ENCODE results near the gene CHST4.
A peak's percentile ranks its signal among the peaks of the same experiment; 100 is the strongest.
"Not testable (repeated sequence)": the region's sequence is repeated elsewhere in the genome, so short reads cannot be mapped to it uniquely, and the experiment has no call there.

Gene CHST4

DNA sequence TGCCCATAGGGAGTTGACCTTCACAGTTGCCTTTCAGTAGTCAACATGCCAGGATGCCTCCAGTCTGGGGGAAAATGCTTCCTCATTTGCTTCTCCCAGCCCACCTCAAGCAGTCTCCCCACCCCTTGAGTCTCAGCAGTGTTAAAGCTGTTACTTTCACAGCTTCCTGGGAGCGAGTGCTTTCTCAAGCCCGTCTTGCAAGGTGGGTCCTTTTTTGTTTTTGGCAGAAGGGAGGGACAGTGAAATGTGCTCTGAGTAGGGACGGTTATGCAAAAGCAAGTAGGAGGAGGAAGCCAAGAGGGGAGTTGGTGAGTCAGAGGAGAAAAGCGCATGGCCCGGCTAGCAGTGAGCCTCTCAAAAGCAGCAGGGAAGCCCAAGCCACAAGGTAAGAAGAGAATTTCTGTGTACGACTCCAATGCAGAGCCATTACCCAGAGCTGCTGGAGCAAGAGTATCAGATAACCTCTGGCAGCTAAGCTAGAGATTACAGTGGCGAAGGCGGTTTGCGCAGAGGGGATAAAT, at the start of gene CHST4:
CHST4 (plus strand) TSS at position 316 of the 521 bp plus-strand sequence. CDS start 10,252 bp downstream, outside the sequence.
- peak; percentile 8 for DNase-seq

DNA sequence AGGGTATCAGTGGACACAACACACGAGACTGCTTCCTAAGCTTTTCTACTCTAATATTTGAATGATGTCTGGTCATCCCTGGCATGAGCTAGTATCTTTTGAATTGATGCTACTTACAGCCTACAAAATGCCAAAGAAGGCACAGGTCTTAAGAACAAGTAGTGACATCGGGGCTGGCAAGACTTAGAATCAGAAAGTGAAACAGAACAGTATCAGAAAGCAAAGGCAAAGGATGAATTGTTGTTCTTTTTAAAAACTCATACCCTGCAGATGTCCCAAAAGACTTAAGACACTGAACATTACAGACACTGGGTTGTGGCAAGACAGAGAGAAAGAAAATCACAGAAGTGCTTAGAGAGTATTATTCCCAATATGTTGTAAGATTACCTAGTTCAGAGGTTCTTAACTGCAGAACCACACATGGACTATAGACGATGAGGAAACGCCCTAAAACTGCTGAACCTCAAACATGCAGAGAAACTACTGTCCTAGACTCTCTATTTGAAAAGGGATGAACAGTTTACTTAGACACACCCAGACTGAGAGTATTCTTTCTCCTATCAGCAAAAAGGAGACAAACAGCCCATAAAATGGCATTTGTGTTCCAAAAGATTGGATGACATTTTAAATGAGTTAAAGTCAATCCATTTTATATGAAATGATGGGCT, 49.6 kb upstream of the CHST4 start:
- DNase-seq = no peak

GRCh38 chr16:71479420-71479819, 46.8 kb upstream of the CHST4 start:
- DNase-seq = peak; percentile 90

- DNase-seq = no peak
Observed at GRCh38 chr16:71480956-71481355, 45.3 kb upstream of the CHST4 start.

- no peak for DNase-seq
Observed at GRCh38 chr16:71482569-71482968, 43.7 kb upstream of the CHST4 start.

DNA sequence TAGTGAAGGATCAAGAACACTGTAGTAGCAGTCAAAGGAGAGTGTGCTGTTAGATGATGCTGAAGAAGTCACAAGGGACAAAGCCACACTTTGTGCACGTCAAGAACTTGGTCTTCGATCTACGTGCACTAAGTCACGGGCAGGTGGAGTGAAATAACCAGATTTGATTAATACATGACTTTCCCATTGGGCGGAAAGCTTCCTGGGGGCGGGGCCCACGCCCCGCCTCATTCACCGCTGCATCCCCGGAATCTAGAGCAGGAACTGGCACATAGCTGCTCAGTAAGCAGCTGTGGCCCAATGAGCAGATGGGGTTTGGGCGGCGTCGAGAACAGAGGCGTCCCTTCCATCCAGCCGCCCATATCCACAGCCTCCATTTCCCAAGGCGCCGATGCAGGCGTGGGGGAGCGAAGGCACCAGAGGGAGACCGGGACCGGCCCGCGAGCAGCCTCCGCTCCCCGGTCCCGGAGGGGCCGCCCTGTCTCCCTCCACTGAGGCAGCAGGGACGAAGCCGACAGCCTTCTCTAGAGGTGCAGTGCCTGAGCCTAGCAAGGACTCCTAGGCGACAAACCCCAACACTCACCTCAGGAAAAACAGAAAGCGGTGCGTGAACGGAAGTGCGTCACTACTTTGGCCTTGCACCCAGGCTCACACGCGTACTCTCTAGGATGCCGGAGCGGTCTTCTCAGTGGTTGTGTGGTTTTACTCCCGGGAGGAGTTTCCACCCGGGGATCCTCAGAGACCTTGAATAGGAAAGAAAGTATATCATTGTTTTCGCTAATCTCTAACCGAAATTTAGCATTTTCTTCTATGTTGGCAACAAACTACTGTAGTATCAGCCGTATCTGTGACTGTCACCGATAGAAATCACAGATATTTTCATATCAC, 42.0 kb upstream of the CHST4 start:
- peak; percentile 94 for DNase-seq

- no peak for DNase-seq
Observed at GRCh38 chr16:71489122-71489521, 37.1 kb upstream of the CHST4 start, which contains the start of gene ZNF19. Gene ZNF19, minus strand, starts transcription at chr16:71489324. Its CDS starts 7,210 bp downstream, at chr16:71482114.

- peak; percentile 20 for DNase-seq
Observed at GRCh38 chr16:71490361-71490760, 35.9 kb upstream of the CHST4 start.

GRCh38 chr16:71491054-71491453, 35.2 kb upstream of the CHST4 start:
- DNase-seq = no peak

GRCh38 chr16:71492786-71493185, 33.4 kb upstream of the CHST4 start:
- peak; percentile 41 for DNase-seq

DNA sequence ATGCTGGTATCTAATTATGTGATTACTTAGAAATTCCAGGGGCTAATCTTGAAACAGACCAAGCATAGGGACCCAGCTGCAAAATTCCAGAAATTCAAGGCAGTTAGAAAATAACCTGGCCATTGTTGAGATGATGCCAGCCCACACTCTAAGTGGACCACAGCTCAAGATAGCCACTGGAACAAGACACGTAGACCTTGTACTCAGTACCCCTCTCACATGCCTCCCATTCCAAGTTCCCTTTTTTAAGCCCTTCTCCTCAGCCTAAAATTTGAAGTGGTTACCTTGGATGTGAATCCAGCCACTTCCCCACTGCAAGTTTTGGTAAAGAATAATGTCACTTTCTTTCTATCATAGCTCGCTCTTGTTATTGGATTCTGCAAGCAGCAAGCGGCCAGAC, 33.0 kb upstream of the CHST4 start:
- DNase-seq = peak; percentile 37

DNA sequence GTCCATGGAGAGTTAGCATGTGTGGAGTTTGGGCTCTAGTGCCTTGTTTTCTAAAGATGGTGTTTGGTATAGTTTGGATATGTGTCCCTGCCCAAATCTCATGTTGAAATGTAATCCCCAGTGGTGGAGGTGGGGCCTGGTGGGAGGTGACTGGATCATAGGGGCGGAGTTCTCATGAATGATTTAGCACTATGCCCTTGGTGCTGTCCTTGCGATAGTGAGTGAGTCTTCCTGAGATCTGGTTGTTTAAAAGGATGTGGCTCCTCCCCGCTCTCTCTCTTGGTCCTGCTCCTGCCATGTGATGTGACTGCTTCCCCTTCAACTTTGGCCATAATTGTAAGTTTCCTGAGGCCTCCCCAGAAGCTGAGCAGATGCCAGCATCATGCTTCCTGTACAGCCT, 28.2 kb upstream of the CHST4 start:
- no peak for DNase-seq

DNA sequence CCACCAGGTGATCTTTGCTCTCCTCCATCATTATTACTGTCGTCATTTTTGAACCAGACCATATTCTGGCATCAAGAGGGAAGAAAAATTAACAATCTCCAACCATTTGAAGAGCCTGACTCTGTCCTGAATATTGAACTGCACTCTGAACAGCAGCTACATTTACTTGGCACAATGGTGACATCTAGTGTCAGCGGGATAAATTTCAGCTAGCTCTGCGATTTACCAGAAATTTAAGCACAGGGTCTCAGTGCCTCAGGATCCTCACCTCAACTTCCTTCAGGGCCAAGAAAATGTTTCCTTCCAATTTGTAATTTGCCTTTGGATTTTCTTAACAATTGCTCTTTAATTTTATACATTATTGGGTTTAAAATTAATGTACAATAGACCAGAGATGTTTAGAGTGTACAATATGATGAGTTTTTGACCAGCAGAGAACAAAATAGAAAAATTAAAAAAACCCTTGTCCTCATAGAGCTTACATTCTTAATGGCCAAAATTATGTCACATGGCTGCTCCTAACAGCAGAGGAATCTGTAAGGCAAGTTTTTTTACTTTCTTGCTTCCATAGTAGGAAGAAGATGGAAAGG, 26.4 kb upstream of the CHST4 start:
- peak; percentile 84 for DNase-seq

DNA sequence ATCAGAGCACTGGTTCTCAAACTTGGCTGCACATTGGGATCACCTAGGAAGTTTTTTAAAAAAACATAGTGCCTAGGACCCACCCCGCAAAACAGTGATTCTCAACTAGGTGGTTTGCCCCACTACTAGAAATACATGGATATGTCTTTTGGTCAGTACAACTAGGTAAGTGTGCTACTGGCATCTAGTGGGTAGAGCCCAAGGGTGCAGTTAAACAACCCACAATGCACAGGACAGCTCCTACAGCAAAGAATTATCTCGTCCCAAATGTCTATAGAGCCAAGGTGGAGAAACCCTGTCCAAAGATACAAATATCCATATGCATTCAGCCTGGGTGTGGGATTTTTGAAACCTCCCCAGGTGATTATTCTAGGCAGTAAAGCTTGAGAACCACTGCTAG, 25.3 kb upstream of the CHST4 start:
- DNase-seq = no peak

- peak; percentile 12 for DNase-seq
Observed at GRCh38 chr16:71501547-71501946, 24.7 kb upstream of the CHST4 start.

DNA sequence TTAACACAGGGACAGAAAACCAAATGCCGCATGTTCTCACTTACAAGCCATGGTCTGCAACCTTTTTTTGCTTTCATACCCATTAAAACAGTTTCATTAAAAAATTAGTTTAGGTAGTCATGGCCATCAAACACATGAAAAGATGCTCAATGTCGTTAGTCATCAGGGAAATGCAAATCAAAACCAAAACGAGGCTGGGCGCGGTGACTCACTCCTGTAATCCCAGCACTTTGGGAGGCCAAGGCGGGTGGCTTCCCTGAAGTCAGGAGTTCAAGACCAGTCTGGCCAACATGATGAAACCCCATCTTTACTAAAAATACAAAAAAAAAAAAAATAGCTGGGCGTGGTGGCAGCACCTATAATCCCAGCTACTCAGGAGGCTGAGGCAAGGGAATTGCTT, 22.2 kb upstream of the CHST4 start:
- not testable (repeated sequence) for DNase-seq

DNA sequence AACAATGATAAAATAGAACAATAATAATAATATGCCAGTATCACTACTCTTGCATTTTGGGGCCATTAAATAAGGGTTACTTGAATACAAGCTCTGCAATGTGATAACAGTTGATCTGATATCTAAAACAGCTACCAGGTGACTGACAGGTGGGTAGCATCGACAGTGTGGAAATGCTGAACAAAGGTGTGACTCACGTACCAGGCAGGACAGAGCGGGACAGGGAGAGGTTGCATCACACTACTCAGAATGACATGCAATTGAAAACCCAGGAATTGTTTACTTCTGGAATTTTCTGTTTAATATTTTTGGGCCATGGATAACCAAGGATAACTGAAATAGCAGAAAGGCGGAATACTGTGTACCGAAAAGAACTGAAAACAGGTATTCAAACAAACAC, 21.3 kb upstream of the CHST4 start:
- no peak for DNase-seq

DNA sequence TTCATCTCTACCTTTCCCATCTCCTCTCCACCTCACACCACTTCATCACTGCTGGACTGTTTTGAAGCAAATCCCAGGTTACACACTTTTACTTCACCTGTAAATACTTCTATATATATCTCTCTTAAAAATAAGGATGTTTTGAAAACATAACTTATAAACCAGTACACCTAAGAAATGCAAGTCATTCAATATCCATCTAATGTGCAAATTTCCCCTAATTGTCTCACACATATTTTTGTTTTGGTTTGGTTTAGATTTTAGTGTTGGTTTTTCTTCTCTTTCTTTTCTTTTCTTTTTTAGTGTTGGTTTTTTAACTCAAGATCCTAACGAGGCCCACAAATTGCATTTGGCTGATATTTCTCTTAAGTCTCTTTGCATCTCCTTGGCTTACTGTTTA, 19.2 kb upstream of the CHST4 start:
- no peak for DNase-seq

DNA sequence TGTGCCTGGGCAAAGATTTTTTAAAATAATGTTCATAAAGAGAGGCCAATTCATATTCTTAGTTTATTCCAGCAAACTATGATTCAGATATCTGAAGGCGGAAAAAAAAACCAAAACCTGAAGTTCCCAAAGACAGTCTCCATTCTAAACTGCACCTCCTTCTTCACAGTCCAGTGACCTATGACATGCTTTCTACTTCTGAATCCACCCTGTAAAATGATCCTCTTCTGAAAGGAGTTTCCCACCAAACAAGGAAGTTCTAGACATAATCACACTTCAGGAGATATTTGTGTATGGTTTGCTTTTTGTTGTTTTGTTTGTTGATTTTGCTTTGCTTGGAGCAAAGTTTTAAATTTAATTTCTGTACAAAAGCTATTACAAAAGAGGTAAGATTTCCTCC, 12.9 kb upstream of the CHST4 start:
- no peak for DNase-seq

DNA sequence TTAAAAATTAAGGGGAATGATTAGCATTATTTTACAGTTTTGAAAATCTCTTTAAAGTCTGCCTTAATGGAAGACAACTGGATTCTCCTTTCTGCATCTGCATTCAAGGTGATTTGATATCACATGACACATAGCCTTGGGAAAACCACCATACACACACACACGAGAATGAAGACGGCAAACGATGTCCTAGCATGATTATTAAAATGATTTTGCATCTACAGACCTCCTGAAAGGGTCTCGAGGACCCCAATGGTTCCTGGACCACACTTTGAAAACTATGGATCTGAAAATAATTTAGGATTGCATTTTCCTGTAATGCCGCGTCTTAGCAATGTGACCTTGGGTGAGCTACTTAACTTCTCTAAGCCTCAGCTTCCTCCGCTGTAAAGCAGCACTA, 11.8 kb upstream of the CHST4 start:
- no peak for DNase-seq

GRCh38 chr16:71515026-71515425, 11.2 kb upstream of the CHST4 start:
- no peak for DNase-seq

GRCh38 chr16:71520550-71520949, 5.7 kb upstream of the CHST4 start:
- no peak for DNase-seq
